ENCODE measurements around the gene MFSD2A.
"Not testable (repeated sequence)": the region's sequence is repeated elsewhere in the genome, so short reads cannot be mapped to it uniquely, and the experiment has no call there.

The MFSD2A gene

GRCh38 chr1:39969048-39969447 lies 14.1 kb downstream of the MFSD2A start:
- no peak for DNase-seq (ENCODE audit: low spot score)

- no peak for DNase-seq (ENCODE audit: low spot score)
Measured at GRCh38 chr1:39969531-39970270, 14.8 kb downstream of the MFSD2A start.

- DNase-seq (ENCODE audit: low spot score), result no peak
Measured at GRCh38 chr1:39970274-39970673, 15.3 kb downstream of the MFSD2A start.

GRCh38 chr1:39971138-39971537 lies 16.2 kb downstream of the MFSD2A start:
- DNase-seq (ENCODE audit: low spot score), result no peak

GRCh38 chr1:39973503-39974135 lies 18.7 kb downstream of the MFSD2A start:
- DNase-seq (ENCODE audit: low spot score), result peak; percentile 86

- no peak for DNase-seq (ENCODE audit: low spot score)
Measured at GRCh38 chr1:39976732-39977131, 21.8 kb downstream of the MFSD2A start.

- no peak for DNase-seq (ENCODE audit: low spot score)
Measured at GRCh38 chr1:39977202-39977601, 22.3 kb downstream of the MFSD2A start.

- DNase-seq (ENCODE audit: low spot score), result no peak
Measured at GRCh38 chr1:39979654-39980053, 24.7 kb downstream of the MFSD2A start.

- DNase-seq (ENCODE audit: low spot score), result no peak
Measured at GRCh38 chr1:39980555-39981313, 25.8 kb downstream of the MFSD2A start.

GRCh38 chr1:39981385-39981784 lies 26.4 kb downstream of the MFSD2A start:
- DNase-seq (ENCODE audit: low spot score), result no peak

- DNase-seq (ENCODE audit: low spot score), result peak; percentile 87
Measured at GRCh38 chr1:39981945-39982344, 27.0 kb downstream of the MFSD2A start.

GRCh38 chr1:39984480-39984879 lies 29.5 kb downstream of the MFSD2A start:
- DNase-seq (ENCODE audit: low spot score), result not testable (repeated sequence)

GRCh38 chr1:39984951-39985350 lies 30.0 kb downstream of the MFSD2A start:
- no peak for DNase-seq (ENCODE audit: low spot score)

- no peak for DNase-seq (ENCODE audit: low spot score)
Measured at GRCh38 chr1:39987869-39988268, 32.9 kb downstream of the MFSD2A start.

GRCh38 chr1:39988618-39989343 lies 33.8 kb downstream of the MFSD2A start:
- DNase-seq (ENCODE audit: low spot score), result no peak

GRCh38 chr1:39990428-39990827 lies 35.5 kb downstream of the MFSD2A start:
- no peak for DNase-seq (ENCODE audit: low spot score)

- DNase-seq (ENCODE audit: low spot score), result peak; percentile 51
Measured at GRCh38 chr1:39992234-39992633, 37.3 kb downstream of the MFSD2A start.

- no peak for DNase-seq (ENCODE audit: low spot score)
Measured at GRCh38 chr1:39992888-39993287, 37.9 kb downstream of the MFSD2A start.

GRCh38 chr1:39995973-39996393 lies 41.0 kb downstream of the MFSD2A start:
- DNase-seq (ENCODE audit: low spot score), result no peak

- DNase-seq (ENCODE audit: low spot score), result peak; percentile 30
Measured at GRCh38 chr1:39996396-39997004, 41.6 kb downstream of the MFSD2A start.

- DNase-seq (ENCODE audit: low spot score), result no peak
Measured at GRCh38 chr1:40001456-40001855, 46.5 kb downstream of the MFSD2A start.

Measured in GM03348 (cell line).